SHP77 (cell line): ENCODE data around the gene PLCD4.

Experiments
- DNase-seq, 2 experiments: peaks; one replicate each; lab custom pipeline; 2025; lab: John Stamatoyannopoulos, UW

PLCD4 gene

GRCh38 chr2:218664653-218665052 is 57.0 kb downstream of the PLCD4 start:
- DNase-seq: no peak

DNA sequence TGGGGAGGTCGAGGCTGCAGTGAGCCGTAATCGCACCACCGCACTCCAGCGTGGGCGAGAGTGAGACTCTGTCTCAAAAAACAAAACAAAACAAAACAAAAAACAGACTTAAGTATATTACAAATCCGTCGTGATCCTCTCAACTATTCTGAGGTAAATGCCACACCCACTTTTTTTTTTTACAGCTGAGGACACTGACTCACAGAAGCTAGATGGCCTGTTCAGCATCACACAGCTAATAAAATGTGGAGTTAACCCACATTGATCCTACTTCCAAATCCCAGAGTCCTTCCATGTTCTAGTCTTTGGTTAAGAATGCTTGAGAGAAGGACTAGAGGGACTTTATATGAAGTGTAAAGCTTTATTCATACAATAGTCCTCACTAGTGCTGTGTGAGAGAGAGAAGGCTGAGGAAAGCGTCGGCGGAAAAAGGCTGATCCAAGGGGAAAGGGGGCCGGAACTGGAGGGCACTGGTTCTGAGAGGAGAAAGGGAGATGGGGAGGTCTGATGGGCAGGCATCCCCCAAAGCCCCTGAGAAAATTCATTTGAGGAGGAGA is 63.5 kb downstream of the PLCD4 start:
- DNase-seq: no peak

DNA sequence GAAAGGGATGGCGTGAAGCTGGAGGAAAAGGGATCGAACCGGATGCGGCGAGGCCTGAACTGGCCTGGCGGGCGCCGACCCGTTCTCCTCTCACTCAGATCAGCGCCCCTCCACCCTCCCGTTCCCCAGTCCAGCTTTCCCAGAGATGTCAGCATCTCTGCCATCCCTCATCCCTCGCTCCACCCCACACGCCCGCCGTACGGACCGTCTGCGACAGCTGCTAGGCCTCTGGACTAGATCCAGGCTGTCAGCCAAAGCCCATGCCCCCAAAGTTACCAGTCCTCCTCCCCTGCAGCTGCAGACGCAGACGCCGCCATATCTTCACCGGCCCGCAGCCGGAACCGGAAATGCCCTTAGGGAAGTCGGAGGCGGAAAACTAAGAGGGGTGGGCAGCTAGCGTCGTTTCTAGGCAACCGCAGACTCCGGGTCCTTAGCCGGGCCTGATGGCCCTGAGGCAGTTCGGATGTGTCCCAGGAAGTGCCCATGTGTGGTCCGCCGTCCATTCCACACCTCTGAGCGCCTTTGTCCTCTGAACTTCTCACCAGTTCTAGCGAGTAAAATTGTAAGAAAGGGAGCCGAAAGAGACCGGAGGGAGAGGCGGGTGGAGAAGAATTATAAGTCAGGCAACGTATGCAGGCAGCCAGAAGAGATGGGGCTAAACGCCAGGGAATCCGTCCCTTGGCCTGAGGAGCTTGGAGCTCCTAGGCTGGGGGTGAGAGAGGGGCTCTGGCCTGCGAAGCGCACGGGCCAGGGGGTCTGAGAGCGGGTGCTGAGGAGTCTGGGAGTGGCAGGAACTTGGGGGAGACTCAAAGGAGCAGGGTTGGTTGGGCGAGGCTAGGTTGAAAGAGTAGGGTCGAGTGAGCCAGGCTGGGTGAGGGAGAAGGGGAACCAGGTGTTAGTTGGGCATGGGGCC is 64.2 kb downstream of the PLCD4 start, which contains the start of the genes RNF25 and STK36:
TSS of gene RNF25 (minus strand) at position 349 of the 913 bp plus-strand sequence. CDS start at position 317, 32 bp downstream.
TSS of gene STK36 (plus strand) at position 433 of the 913 bp plus-strand sequence. CDS start 744 bp downstream, outside the sequence.
- peak; percentile 88 to 94 for DNase-seq

- no peak for DNase-seq
Observed at GRCh38 chr2:218679119-218679518, 71.4 kb downstream of the PLCD4 start.

GRCh38 chr2:218680061-218680460 is 72.4 kb downstream of the PLCD4 start:
- no peak for DNase-seq
